ENCODE measurements around the gene CNTN2.

DNA sequence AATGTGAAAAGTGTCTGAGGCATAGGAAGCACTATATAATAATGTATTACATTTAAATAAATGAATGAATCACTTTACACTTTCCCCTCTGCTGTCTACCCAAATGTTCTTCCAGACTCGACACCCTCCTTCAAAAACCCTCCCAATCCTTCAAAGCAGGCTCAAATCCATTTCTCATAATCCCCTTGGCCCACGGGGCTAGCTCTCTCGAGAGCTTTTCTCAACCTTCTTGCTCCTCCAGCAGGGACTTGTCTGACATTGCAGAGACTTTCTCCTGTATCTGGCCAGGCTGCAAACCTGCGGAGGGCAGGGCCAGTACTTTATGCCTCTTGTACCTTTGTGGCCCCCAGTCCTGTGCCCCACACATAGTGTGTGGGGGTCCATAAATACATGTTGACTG lies 14.1 kb upstream of the CNTN2 start:
- TF ChIP-seq, protein P1, sequence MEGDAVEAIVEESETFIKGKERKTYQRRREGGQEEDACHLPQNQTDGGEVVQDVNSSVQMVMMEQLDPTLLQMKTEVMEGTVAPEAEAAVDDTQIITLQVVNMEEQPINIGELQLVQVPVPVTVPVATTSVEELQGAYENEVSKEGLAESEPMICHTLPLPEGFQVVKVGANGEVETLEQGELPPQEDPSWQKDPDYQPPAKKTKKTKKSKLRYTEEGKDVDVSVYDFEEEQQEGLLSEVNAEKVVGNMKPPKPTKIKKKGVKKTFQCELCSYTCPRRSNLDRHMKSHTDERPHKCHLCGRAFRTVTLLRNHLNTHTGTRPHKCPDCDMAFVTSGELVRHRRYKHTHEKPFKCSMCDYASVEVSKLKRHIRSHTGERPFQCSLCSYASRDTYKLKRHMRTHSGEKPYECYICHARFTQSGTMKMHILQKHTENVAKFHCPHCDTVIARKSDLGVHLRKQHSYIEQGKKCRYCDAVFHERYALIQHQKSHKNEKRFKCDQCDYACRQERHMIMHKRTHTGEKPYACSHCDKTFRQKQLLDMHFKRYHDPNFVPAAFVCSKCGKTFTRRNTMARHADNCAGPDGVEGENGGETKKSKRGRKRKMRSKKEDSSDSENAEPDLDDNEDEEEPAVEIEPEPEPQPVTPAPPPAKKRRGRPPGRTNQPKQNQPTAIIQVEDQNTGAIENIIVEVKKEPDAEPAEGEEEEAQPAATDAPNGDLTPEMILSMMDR (IDR thresholded peaks at IDR 0.05; ENCODE audit: low read length): no peak
- no peak for TF ChIP-seq EZH2phosphoT487 (IDR thresholded peaks at IDR 0.05; ENCODE audit: low read length)
- TF ChIP-seq EZH2 (optimal IDR thresholded peaks at IDR 0.05; ENCODE audit: low read depth, low read length): no peak

All from MM.1S (cell line).